ENCODE data around the gene TCF7L1.

The TCF7L1 gene

GRCh38 chr2:85215448-85216401 lies 82.5 kb downstream of the TCF7L1 start:
- no peak overlapping the region for H3K9ac ChIP-seq
- H3K4me1 ChIP-seq: peaks cover 13% of the 10 kb centered on the region
- H3K27ac ChIP-seq: no peak overlapping the region
- H3K79me2 ChIP-seq: peaks cover 14% of the 10 kb centered on the region
- no peak overlapping the region for H2AFZ ChIP-seq
- H3K9me3 ChIP-seq (ENCODE audit: control insufficient read depth, low read length): no peaks in the 10 kb centered on the region
- TF ChIP-seq CTCF (IDR thresholded peaks at IDR 0.05): peak; percentile 2
- no peak overlapping the region for H3K4me3 ChIP-seq (ENCODE audit: low read depth, low read length)
- H3K27me3 ChIP-seq (ENCODE audit: control insufficient read depth, insufficient read depth, low read length): no peaks in the 10 kb centered on the region
- no peak overlapping the region for H3K4me2 ChIP-seq (ENCODE audit: low read length)
- no peaks in the 10 kb centered on the region for H3K36me3 ChIP-seq (ENCODE audit: control insufficient read depth, insufficient read depth, low read length)

- H3K4me1 ChIP-seq: peaks cover 13% of the 10 kb centered on the region
Observed at GRCh38 chr2:85216927-85217326, 83.7 kb downstream of the TCF7L1 start.

GRCh38 chr2:85221067-85221691 lies 88.0 kb downstream of the TCF7L1 start:
- no peak overlapping the region for H3K4me2 ChIP-seq (ENCODE audit: low read length)
- no peaks in the 10 kb centered on the region for H3K9me3 ChIP-seq (ENCODE audit: control insufficient read depth, low read length)
- H3K4me3 ChIP-seq (ENCODE audit: low read depth, low read length): no peak overlapping the region
- no peak for TF ChIP-seq CTCF (IDR thresholded peaks at IDR 0.05)
- H3K4me1 ChIP-seq: no peaks in the 10 kb centered on the region
- no peaks in the 10 kb centered on the region for H3K27me3 ChIP-seq (ENCODE audit: control insufficient read depth, insufficient read depth, low read length)
- H2AFZ ChIP-seq: no peak overlapping the region
- no peak overlapping the region for H3K9ac ChIP-seq
- H3K36me3 ChIP-seq (ENCODE audit: control insufficient read depth, insufficient read depth, low read length): no peaks in the 10 kb centered on the region
- no peak overlapping the region for H3K27ac ChIP-seq
- H3K79me2 ChIP-seq: peaks cover 22% of the 10 kb centered on the region

More at GRCh38 chr2:85216927-85217326, 83.7 kb downstream of the TCF7L1 start:
- Histone ChIP-seq H3K27ac (no peak overlapping the region), H3K4me2 (ENCODE audit: low read length) (no peak overlapping the region), H3K9me3 (ENCODE audit: control insufficient read depth, low read length) (no peaks in the 10 kb centered on the region), H3K4me3 (ENCODE audit: low read depth, low read length) (no peak overlapping the region), H3K27me3 (ENCODE audit: control insufficient read depth, insufficient read depth, low read length) (no peaks in the 10 kb centered on the region), H2AFZ (no peak overlapping the region), H3K79me2 (peaks cover 14% of the 10 kb centered on the region), H3K36me3 (ENCODE audit: control insufficient read depth, insufficient read depth, low read length) (no peaks in the 10 kb centered on the region), H3K9ac (no peak overlapping the region)
- TF ChIP-seq CTCF (IDR thresholded peaks at IDR 0.05): no peak

GRCh38 chr2:85222792-85223191 lies 89.6 kb downstream of the TCF7L1 start:
- H3K27me3 ChIP-seq (ENCODE audit: control insufficient read depth, insufficient read depth, low read length): no peaks in the 10 kb centered on the region
- H3K9me3 ChIP-seq (ENCODE audit: control insufficient read depth, low read length): no peaks in the 10 kb centered on the region
- no peak overlapping the region for H3K9ac ChIP-seq
- H3K4me3 ChIP-seq (ENCODE audit: low read depth, low read length): no peak overlapping the region
- no peak overlapping the region for H2AFZ ChIP-seq
- H3K79me2 ChIP-seq: peaks cover 22% of the 10 kb centered on the region
- no peak for TF ChIP-seq CTCF (IDR thresholded peaks at IDR 0.05)
- no peaks in the 10 kb centered on the region for H3K4me1 ChIP-seq
- H3K27ac ChIP-seq: no peak overlapping the region
- H3K36me3 ChIP-seq (ENCODE audit: control insufficient read depth, insufficient read depth, low read length): no peaks in the 10 kb centered on the region
- H3K4me2 ChIP-seq (ENCODE audit: low read length): no peak overlapping the region

Data from parathyroid adenoma (tissue), 2 donors.